HUES48 (cell line): Measurements from ENCODE around the gene MAGEB17.

Source experiments
- H3K27ac ChIP-seq: one replicate; pipeline ENCODE4 v1.7.0; 2013; ENCODE audit warnings: low read depth, low read length, inconsistent platforms
- H3K27me3 ChIP-seq: 2 replicates; pipeline ENCODE4 v1.6.1; 2013; ENCODE audit warnings: mild to moderate bottlenecking, low read length; ENCODE audit not compliant: control insufficient read depth, insufficient read depth
- H3K36me3 ChIP-seq: 2 replicates; pipeline ENCODE4 v1.6.1; 2013; ENCODE audit warnings: low read length; ENCODE audit not compliant: control insufficient read depth, insufficient read depth
- H3K4me1 ChIP-seq: 2 replicates; pipeline ENCODE4 v1.6.1; 2013; ENCODE audit warnings: mild to moderate bottlenecking, low read length; ENCODE audit not compliant: control insufficient read depth, insufficient read depth
- H3K4me3 ChIP-seq: 2 replicates; pipeline ENCODE4 v1.5.1; 2013; ENCODE audit warnings: mild to moderate bottlenecking, low read depth, low read length
- H3K9ac ChIP-seq: 2 replicates; pipeline ENCODE4 v1.6.1; 2013; ENCODE audit warnings: mild to moderate bottlenecking, low read depth, low read length, moderate library complexity
- H3K9me3 ChIP-seq: 2 replicates; pipeline ENCODE4 v1.6.1; 2013; ENCODE audit warnings: low read length; ENCODE audit not compliant: control insufficient read depth, insufficient read depth

Gene MAGEB17, protein sequence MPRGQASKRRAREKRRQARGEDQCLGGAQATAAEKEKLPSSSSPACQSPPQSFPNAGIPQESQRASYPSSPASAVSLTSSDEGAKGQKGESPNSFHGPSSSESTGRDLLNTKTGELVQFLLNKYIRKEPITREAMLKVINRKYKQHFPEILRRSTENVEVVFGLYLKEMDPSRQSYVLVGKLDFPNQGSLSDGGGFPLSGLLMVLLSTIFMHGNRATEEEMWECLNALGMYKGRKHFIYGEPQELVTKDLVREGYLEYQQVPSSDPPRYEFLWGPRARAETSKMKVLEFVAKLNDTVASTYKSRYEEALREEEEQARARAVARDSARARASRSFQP

DNA sequence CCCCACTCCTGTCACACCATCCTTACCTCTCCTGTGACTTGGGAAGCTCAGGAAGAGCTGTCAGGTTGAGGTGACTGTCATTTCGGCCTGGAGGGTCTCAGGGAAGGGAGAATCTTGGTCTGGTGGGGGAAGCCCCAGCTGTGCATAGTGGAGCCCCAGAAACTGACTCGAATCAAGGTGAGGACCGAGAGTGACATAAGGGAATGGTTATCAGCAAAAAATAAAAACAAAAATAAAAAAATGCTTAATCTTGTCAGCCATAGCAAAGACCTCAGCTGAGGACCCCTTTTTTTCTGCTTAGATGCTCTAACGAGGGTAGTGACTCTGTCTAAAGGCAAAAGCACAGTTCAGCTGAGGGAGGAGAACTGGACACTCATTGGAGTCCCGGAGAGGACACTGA is at the start of gene MAGEB17:
MAGEB17 (plus strand) TSS at position 301 of the 400 bp plus-strand sequence. CDS start 2,902 bp downstream, outside the sequence.
- Histone ChIP-seq H3K9ac (no peak within 1 kb of the TSS), H3K27me3 (no peaks in the 10 kb centered on the region), H3K9me3 (no peaks in the 10 kb centered on the region), H3K27ac (no peak within 1 kb of the TSS), H3K4me1 (peaks cover 15% of the 10 kb centered on the region; the same call in 1 of the 2 replicates), H3K36me3 (peaks cover 14% of the 10 kb centered on the region; the same call in 1 of the 2 replicates), H3K4me3 (no peak within 1 kb of the TSS)

DNA sequence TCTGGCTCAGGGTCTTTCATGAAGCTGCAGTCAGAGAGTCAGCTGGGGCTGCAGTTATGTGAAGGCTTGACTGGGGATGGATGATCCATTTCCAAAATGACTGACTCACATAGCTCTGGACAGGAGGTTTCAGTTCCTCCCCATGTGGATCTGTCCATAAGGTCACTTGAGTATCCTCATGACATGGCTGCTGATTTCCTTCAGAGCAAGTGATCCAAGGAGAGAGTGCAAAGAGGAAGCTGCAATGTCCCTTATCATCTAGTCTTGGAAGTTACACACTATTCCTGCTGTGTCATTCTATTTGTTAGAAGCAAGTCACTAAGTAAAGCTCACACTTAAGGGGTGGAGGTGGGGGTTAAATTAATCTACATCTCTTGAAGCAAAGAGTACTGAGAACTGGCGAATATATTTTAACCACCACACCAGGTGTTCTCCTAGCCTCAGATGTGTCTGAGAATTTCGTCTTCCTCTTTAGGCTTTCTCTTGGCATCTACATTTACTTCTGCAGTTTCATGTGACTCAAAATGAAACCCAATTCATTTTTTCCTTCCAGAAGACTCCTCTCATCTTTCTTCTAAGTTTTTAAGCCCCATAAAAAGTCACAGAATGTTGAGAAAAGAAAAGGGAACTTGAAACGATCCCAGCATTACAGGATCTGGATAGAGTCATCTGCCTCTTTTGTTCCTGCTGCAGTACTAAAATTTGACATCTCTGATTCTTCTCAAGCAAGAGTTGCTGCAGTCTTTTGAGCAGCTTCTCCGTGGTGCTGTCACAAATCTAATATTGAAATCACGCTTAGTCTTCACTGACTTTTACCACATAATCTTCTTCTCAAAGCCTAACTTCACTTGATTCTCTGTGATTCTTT is 47.7 kb upstream of the MAGEB17 start:
- no peaks in the 10 kb centered on the region for H3K27me3 ChIP-seq
- H3K4me1 ChIP-seq = peaks cover 14% of the 10 kb centered on the region
- peaks cover 13% of the 10 kb centered on the region for H3K9me3 ChIP-seq
- H3K36me3 ChIP-seq = no peaks in the 10 kb centered on the region
- no peak overlapping the region for H3K27ac ChIP-seq
- no peak overlapping the region for H3K4me3 ChIP-seq
- H3K9ac ChIP-seq = no peak overlapping the region

DNA sequence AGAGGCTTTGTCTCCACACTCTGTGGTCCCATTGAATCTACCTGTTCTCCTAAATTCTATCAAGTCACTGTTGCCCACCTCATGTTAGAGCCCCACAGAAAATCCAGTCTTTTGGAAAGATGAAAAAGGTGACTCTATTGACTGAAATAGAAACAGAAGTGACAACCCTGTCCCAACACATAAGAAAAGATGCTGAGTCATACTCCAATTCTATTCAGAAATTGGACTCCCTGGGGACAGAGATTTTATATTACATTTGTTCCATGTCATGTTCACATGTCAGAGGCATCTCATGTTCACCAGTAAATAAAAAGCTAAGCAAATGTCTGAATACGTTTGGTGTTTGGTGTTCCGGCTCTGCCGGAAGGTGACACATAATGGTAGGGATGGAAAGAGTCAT is 46.9 kb upstream of the MAGEB17 start:
- Histone ChIP-seq H3K27ac (no peak overlapping the region), H3K9me3 (peaks cover 13% of the 10 kb centered on the region), H3K36me3 (peaks cover 4% of the 10 kb centered on the region), H3K4me1 (peaks cover 14% of the 10 kb centered on the region), H3K4me3 (no peak overlapping the region), H3K9ac (no peak overlapping the region), H3K27me3 (no peaks in the 10 kb centered on the region)

DNA sequence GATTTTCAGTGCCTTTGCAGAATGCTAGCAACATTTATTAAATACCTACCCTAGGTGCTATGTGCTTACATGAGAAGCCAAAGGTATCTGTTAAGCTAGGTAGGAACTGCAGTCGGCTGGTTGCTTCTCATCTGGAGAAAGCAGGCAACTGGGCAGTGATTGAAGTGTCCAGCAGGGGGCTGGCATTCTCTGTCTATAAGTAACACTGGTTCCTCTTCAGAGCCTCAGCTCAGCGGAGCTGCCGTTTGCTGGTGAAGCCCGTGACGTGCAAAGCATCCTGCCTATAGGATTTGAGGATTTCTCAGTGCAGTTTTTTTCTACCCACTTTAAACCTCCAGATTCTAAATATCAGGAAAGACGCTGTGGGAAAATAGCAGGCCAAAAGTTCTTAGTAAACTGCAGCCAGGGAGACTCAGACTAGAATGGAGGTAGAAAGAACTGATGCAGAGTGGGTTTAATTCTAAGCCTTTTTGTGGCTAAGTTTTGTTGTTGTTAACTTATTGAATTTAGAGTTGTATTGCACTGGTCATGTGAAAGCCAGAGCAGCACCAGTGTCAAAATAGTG is 44.0 kb upstream of the MAGEB17 start, which contains the start of gene GRPR:
GRPR (plus strand) TSS at position 344 of the 565 bp plus-strand sequence. CDS start 389 bp downstream, outside the sequence.
- Histone ChIP-seq H3K4me1 (peaks cover 14% of the 10 kb centered on the region), H3K36me3 (peaks cover 27% of the 10 kb centered on the region), H3K27me3 (no peaks in the 10 kb centered on the region), H3K4me3 (peak within 1 kb of the TSS; percentile 92), H3K27ac (peak within 1 kb of the TSS; percentile 44), H3K9ac (peak within 1 kb of the TSS; percentile 92), H3K9me3 (0 out of 2 replicates have a peak, but pooled peaks cover 5% of the 10 kb centered on the region)

DNA sequence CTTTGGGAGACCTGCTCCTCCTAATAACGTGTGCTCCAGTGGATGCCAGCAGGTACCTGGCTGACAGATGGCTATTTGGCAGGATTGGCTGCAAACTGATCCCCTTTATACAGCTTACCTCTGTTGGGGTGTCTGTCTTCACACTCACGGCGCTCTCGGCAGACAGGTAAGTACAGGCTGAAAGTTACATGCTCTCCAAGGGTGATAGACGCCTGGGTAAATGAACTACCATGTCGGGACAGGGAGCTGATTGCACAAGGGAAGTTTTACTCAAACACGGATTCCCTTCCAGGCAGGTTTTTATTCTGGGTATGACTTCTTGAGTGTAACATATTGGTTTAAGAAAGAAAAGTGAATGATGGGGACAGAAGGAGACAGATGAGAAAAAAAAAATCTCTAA is 43.1 kb upstream of the MAGEB17 start:
- H3K9me3 ChIP-seq = 0 out of 2 replicates have a peak, but pooled peaks cover 4% of the 10 kb centered on the region
- peaks cover 22% of the 10 kb centered on the region for H3K4me1 ChIP-seq
- peak overlapping the region; percentile 92 for H3K4me3 ChIP-seq
- H3K27ac ChIP-seq = peak overlapping the region; percentile 3
- H3K9ac ChIP-seq = peak overlapping the region; percentile 92
- H3K36me3 ChIP-seq = peaks cover 33% of the 10 kb centered on the region
- no peaks in the 10 kb centered on the region for H3K27me3 ChIP-seq

DNA sequence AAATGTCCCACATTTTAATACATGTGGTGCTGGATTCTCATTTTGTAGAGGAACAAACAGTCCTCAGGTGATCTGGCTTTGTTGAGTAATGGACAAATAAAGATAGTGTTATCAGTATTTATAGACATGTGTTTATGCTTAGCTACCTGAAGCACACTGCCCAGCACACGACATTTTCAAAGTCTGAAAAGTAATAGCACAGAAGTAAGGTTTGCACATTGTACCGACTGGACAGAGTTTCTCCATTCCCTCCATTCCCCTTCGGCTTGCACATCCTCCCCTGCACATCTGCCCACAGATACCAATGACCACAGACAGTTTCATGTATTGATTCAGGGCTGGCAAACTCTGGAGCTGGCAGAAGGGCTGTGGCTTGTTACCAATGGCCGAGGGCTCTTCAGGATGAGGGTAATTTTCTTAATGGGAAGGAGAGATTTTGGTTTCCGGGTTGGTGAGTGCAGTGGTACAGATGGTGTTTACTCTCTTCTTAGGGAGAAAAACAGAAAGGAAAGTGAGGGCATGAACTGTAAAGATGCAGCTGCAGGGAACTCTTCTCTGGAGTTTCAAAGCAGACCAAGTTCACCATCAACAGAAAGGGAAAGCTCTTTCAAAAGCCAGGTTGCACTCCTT is 41.6 kb upstream of the MAGEB17 start:
- H3K36me3 ChIP-seq = peaks cover 47% of the 10 kb centered on the region
- peaks cover 35% of the 10 kb centered on the region for H3K4me1 ChIP-seq
- H3K27ac ChIP-seq = peak overlapping the region; percentile 4
- H3K4me3 ChIP-seq = peak overlapping the region; percentile 92
- no peaks in the 10 kb centered on the region for H3K9me3 ChIP-seq
- H3K9ac ChIP-seq = peak overlapping the region; percentile 92
- no peaks in the 10 kb centered on the region for H3K27me3 ChIP-seq

DNA sequence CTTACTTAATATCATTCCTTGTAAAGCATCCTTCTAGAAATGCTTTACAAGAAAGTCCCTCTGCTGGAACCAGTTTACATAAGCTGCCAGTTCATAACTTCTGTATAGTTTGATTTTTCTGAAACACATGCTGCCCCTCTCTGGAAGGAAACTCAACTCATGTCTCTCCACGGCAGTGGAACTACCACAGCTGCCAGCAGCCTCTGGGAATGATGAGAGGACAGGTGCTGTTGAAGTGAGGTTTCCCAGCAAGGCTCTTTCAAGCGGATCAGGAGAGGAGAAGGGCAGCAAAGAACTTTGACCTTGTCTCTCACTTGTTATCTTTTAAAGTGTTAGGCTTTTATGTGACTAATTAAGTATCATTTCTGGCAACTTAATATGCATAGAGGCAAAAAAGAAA is 36.6 kb upstream of the MAGEB17 start:
- peak overlapping the region; percentile 92 for H3K4me3 ChIP-seq
- H3K36me3 ChIP-seq = peaks cover 88% of the 10 kb centered on the region
- peak overlapping the region; percentile 21 for H3K27ac ChIP-seq

DNA sequence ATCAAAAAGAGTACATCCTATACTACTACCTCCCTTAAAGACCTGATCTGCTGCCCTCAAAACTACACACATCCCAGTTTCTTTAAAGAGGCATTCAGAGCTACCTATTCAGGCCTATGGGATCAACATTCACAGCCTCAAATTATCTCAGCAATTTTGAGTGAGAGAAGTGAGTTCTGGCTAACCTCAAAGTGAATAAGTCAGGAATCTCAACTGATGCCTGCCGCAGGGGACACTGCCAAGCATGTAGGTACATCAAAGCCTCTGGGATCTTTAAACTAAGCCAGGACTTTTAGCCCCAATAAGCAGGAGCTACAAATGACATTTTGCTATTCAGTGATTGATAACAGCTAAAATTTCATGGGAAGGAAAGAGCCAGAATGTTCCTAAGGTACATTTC is 32.3 kb upstream of the MAGEB17 start:
- H3K9ac ChIP-seq = no peak overlapping the region
- H3K4me1 ChIP-seq = peaks cover 87% of the 10 kb centered on the region
- H3K9me3 ChIP-seq = no peaks in the 10 kb centered on the region
- peak overlapping the region; percentile 21 for H3K27ac ChIP-seq
- peaks cover 85% of the 10 kb centered on the region for H3K36me3 ChIP-seq
- no peaks in the 10 kb centered on the region for H3K27me3 ChIP-seq
- peak overlapping the region; percentile 17; the same call in 1 of the 2 replicates for H3K4me3 ChIP-seq

More for the DNA sequence above, 36.6 kb upstream of the MAGEB17 start:
- Histone ChIP-seq H3K9me3 (no peaks in the 10 kb centered on the region), H3K9ac (no peak overlapping the region), H3K4me1 (peaks cover 62% of the 10 kb centered on the region), H3K27me3 (no peaks in the 10 kb centered on the region)

DNA sequence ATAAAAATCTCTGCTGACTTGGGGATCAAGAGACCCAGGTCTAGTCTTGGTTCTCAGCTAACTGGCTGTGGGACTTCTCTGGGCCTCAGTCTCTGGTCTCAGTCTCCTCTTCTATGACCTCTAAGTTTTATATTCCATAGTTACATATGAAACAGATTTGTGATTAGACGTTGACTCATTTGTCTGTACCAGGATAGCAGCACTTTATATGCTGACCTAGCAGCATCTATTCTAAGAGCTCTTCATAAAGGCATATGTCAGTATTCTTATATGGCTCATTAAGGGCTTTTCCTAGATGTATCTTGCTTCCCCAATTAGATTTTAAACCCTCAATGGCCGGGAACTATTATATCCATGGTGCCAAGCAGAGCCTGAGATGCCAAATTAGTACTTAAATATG is 31.2 kb upstream of the MAGEB17 start:
- H3K4me3 ChIP-seq = no peak overlapping the region
- no peaks in the 10 kb centered on the region for H3K9me3 ChIP-seq
- H3K4me1 ChIP-seq = peaks cover 75% of the 10 kb centered on the region
- no peak overlapping the region for H3K9ac ChIP-seq
- no peaks in the 10 kb centered on the region for H3K27me3 ChIP-seq
- H3K27ac ChIP-seq = no peak overlapping the region
- peaks cover 85% of the 10 kb centered on the region for H3K36me3 ChIP-seq

DNA sequence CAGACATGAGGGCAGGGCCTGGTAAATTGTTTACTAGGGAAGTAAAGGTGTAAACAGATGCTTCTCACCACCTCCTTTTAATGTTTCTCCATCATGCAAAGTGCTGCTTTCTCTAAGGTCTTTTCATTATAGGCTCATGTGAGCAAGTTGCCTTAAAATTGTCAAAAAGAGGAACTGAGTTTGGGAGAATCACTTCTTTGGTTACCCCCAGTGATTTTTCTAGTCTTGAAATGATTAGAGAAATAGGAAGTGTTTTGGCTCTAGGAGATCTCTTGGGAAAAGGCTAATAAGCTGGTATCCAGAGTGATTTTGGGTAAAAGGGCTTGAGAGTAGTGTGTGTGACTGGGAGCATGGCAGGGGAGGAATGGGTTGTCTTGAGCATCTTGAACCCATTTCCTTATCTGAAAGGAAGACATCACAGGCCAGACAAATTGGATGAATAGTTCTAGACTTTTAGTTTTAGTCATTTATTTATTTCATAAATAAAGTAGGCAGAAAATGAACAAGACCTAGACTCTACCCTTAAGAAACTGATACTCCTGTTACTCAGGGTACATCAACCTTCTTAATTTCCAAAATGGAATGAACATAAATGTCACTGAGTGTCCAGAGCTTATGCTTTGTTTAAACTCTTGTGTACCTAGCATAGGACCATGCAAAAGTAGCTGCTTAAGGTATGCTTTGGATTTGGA is 29.7 kb upstream of the MAGEB17 start:
- Histone ChIP-seq H3K4me3 (no peak overlapping the region), H3K9me3 (no peaks in the 10 kb centered on the region), H3K27me3 (no peaks in the 10 kb centered on the region), H3K36me3 (peaks cover 82% of the 10 kb centered on the region), H3K27ac (no peak overlapping the region), H3K4me1 (peaks cover 65% of the 10 kb centered on the region), H3K9ac (no peak overlapping the region)
